ENCODE results near the gene SLC17A9. TPM values are rescaled to one million over a fixed set of nuclear protein-coding genes. Genes with fewer than 3 reads are reported as not detected.
A peak's percentile ranks its signal among the peaks of the same experiment; 100 is the strongest.

The SLC17A9 gene
- total and polyA plus RNA-seq, 4 donors, result 2.4 to 17.3 (median 9.6) TPM

DNA sequence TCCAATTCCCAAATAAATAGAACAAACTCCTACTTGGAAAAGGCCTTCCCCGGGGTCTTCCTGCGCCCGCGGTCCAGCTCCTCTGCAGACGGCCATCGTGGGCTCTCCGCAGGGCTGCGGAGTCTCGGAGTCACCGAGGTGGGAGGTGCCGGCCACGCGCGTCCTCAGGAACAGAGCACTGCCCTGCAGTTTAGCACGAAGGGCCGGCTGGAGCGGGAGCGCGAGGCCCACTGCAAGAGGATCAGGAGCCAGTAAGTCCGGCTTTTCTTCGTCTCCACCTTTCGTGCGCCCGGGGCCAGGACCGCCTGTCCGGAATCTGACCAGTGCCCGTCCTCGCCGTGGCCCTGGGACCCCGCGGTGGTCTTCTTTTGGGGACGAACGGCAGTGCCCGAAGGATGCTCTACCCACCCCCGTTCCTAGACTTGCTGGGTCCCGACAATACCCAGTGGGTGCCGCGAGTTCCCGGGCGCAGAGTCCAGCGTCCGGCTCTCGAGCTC, 52.9 kb downstream of the SLC17A9 start:
- 4 to 5% methylated on average over 43 of the region's 43 CpGs for WGBS, 2 donors

DNA sequence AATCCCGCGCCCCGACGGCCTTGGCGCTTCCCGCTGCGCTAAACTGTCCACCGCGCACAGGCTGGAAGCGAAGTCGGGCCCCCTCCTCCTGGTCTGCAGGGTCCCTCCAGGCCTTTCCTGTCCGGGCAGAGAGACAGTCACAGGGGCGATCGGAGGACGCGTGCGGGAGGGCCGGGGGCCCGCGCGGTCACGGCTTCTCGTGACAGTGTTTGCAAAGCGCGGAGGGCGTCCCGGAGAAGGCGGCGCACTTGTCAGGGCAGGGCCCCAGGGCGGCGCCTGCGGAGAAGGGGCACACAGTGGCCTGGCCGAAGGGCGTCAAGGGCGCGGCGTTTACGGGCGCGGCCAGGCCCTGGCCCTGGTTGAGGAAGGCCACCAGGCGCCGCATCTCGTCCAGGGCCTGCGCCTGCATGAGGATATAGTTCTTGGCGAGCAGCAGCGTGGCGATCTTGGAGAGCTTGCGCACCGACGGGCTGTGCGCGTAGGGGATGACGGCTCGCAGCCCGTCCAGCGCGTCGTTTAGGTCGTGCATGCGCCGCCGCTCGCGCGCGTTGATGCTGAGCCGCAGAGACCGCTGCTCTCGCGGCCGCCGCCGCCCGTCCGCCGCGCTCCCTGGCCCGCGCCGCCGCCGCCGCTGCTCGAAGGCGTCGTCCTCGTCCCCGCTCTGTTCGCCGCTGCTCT, 53.5 kb downstream of the SLC17A9 start:
- WGBS, 2 donors, result 3 to 5% methylated on average over 49 to 90 of the region's 90 CpGs
- Histone ChIP-seq H3K9ac (ENCODE audit: insufficient read depth in 1 of 2, low read length in 2 of 2) (no peak overlapping the region), H3K4me3 (no peak overlapping the region), H3K36me3 (ENCODE audit: control insufficient read depth in 4 of 4, insufficient read depth in 4 of 4, low read length in 4 of 4) (no peaks in the 10 kb centered on the region), H3K27ac (ENCODE audit: low read depth in 1 of 2, low read length in 1 of 2) (no peak overlapping the region), H3K27me3 (ENCODE audit: control insufficient read depth in 3 of 3, insufficient read depth in 3 of 3, low read length in 2 of 3) (peaks cover 43 to 73% (median 71%) of the 10 kb centered on the region in 3 donors), H3K4me1 (ENCODE audit: control insufficient read depth in 5 of 5, insufficient read depth in 5 of 5, low read length in 5 of 5) (peaks cover 0 to 11% (median 0%) of the 10 kb centered on the region in 5 donors), H3K9me3 (ENCODE audit: control insufficient read depth in 4 of 4, insufficient read depth in 3 of 4, low read length in 3 of 4) (peaks cover 0 to 11% (median 0%) of the 10 kb centered on the region in 4 donors)
- DNase-seq (peak in 1 of 3 donors; percentile 18), ATAC-seq (ENCODE audit: insufficient read depth, low FRiP score) (no peak)
- TF ChIP-seq, protein P1, sequence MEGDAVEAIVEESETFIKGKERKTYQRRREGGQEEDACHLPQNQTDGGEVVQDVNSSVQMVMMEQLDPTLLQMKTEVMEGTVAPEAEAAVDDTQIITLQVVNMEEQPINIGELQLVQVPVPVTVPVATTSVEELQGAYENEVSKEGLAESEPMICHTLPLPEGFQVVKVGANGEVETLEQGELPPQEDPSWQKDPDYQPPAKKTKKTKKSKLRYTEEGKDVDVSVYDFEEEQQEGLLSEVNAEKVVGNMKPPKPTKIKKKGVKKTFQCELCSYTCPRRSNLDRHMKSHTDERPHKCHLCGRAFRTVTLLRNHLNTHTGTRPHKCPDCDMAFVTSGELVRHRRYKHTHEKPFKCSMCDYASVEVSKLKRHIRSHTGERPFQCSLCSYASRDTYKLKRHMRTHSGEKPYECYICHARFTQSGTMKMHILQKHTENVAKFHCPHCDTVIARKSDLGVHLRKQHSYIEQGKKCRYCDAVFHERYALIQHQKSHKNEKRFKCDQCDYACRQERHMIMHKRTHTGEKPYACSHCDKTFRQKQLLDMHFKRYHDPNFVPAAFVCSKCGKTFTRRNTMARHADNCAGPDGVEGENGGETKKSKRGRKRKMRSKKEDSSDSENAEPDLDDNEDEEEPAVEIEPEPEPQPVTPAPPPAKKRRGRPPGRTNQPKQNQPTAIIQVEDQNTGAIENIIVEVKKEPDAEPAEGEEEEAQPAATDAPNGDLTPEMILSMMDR (IDR thresholded peaks at IDR 0.05; ENCODE audit: control extremely low read depth, extremely low read depth), result no peak

More for the DNA sequence above, 52.9 kb downstream of the SLC17A9 start:
- H3K27ac ChIP-seq (ENCODE audit: low read depth in 1 of 2, low read length in 1 of 2), result no peak overlapping the region
- DNase-seq (no peak), ATAC-seq (ENCODE audit: insufficient read depth, low FRiP score) (no peak)
- H3K9me3 ChIP-seq (ENCODE audit: control insufficient read depth in 4 of 4, insufficient read depth in 3 of 4, low read length in 3 of 4), result peaks cover 0 to 11% (median 0%) of the 10 kb centered on the region in 4 donors
- peaks cover 43 to 73% (median 73%) of the 10 kb centered on the region in 3 donors for H3K27me3 ChIP-seq (ENCODE audit: control insufficient read depth in 3 of 3, insufficient read depth in 3 of 3, low read length in 2 of 3)
- no peaks in the 10 kb centered on the region for H3K36me3 ChIP-seq (ENCODE audit: control insufficient read depth in 4 of 4, insufficient read depth in 4 of 4, low read length in 4 of 4)
- TF ChIP-seq, protein P1 (IDR thresholded peaks at IDR 0.05; ENCODE audit: control extremely low read depth, extremely low read depth), result no peak
- no peak overlapping the region for H3K9ac ChIP-seq (ENCODE audit: insufficient read depth in 1 of 2, low read length in 2 of 2)
- peaks cover 0 to 11% (median 0%) of the 10 kb centered on the region in 5 donors for H3K4me1 ChIP-seq (ENCODE audit: control insufficient read depth in 5 of 5, insufficient read depth in 5 of 5, low read length in 5 of 5)
- H3K4me3 ChIP-seq, result no peak overlapping the region

DNA sequence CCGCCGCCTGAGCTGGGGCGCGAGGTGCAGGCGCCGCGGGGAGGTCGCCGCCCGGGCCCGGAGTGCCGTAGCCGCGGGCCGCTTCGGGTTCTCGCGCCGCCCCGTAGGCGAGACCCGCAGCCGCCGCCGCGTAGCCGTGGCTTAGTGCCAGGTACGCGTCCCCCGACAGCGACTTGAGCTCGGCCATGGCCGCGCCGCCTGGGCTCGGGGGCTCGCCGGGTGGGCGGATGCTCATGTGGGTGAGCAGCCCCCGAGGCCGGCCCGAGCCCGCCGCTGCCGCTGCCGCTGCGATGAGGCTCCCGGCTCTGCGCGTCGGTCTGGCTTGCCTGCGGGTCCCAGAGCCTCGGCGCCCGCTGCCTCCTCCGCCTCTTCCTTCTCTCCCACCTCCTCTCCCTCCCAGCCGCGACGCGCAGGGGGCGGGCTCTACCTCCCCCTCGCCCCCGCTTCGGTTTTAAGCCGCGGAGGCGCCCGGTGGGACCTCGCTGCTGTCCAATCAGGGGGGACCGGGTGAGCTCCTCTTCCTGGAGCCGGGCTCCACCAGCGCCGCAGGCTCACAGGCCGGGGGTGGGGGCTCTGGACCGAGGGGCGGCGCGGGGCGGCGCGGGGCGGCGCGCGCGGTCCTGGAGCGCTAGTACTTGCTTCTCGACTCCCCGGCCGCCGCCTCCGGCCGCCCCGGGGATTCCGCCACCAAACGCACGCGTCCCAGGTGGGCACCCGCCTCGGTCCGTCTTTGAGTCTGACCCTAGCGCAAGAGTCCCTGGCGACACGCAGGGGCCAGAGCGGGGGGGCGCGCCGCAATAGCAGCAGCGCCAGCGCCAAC, 54.2 kb downstream of the SLC17A9 start, which contains the start of gene BHLHE23:
TSS of gene BHLHE23 (minus strand) at position 425 of the 820 bp plus-strand sequence. CDS start at position 235, 190 bp downstream.
- Histone ChIP-seq H3K9ac (ENCODE audit: insufficient read depth in 1 of 2, low read length in 2 of 2) (no peak within 1 kb of the TSS), H3K4me3 (no peak within 1 kb of the TSS), H3K27me3 (ENCODE audit: control insufficient read depth in 3 of 3, insufficient read depth in 3 of 3, low read length in 2 of 3) (peaks cover 39 to 75% (median 73%) of the 10 kb centered on the region in 3 donors), H3K36me3 (ENCODE audit: control insufficient read depth in 4 of 4, insufficient read depth in 4 of 4, low read length in 4 of 4) (no peaks in the 10 kb centered on the region), H3K27ac (ENCODE audit: low read depth in 1 of 2, low read length in 1 of 2) (no peak within 1 kb of the TSS), H3K9me3 (ENCODE audit: control insufficient read depth in 4 of 4, insufficient read depth in 3 of 4, low read length in 3 of 4) (peaks cover 0 to 11% (median 0%) of the 10 kb centered on the region in 4 donors), H3K4me1 (ENCODE audit: control insufficient read depth in 5 of 5, insufficient read depth in 5 of 5, low read length in 5 of 5) (peaks cover 0 to 11% (median 0%) of the 10 kb centered on the region in 5 donors)
- DNase-seq (peak in 1 of 3 donors; percentile 29), ATAC-seq (ENCODE audit: insufficient read depth, low FRiP score) (no peak)
- TF ChIP-seq, protein P1 (IDR thresholded peaks at IDR 0.05; ENCODE audit: control extremely low read depth, extremely low read depth), result no peak
- WGBS, 2 donors, result 1% methylated on average over 62 to 110 of the region's 110 CpGs
